GM12878 (cell line): Measurements from ENCODE around the gene PCDHGA1. TPM values are rescaled to one million over a fixed set of nuclear protein-coding genes. Genes with fewer than 3 reads are reported as not detected.

Experiments
- ATAC-seq: fragments of 200-7000 bp; cut with Tn5 transposase; 3 replicates; pipeline ENCODE4 v1.9.1; 2020; ENCODE audit warnings: mild to moderate bottlenecking, moderate library complexity
- BruUV-seq: library from RNA; stranded (reverse); fragments of 400-500 nt; replicated peaks from 2 replicates; lab custom pipeline; 2021; lab: Mats Ljungman, UMichigan
- CTCF ChIA-PET: fragments of 300-600 bp; sonication (Branson Sonifier 250); formaldehyde crosslinking; extraction: SDS; loops from one replicate; lab custom pipeline; 2021; ENCODE audit warnings: inconsistent platforms; lab: Yijun Ruan, JAX
- POLR2A ChIA-PET: fragments of 350-600 bp; formaldehyde crosslinking; extraction: SDS; loops from one replicate; lab custom pipeline; 2021; ENCODE audit warnings: inconsistent platforms; lab: Charles Lee
- RAD21 ChIA-PET: fragments of 300-600 bp; sonication (Branson Sonifier 250); formaldehyde crosslinking; loops from one replicate; lab custom pipeline; 2023; ENCODE audit warnings: antibody characterized with exemption; ENCODE audit not compliant: unreplicated experiment; lab: Charles Lee
- SMC1A ChIA-PET: fragments of 300-600 bp; sonication (Branson Sonifier 250); formaldehyde crosslinking; loops from one replicate; lab custom pipeline; 2023; ENCODE audit not compliant: unreplicated experiment, uncharacterized antibody; lab: Charles Lee
- DNase-seq: peaks from one replicate; pipeline ENCODE4 v3.0.0-alpha.2; 2011; ENCODE audit warnings: low read depth, low spot score
- FAIRE-seq: peaks from 3 replicates; lab custom pipeline; 2011; peaks lifted over from hg19 to GRCh38; lab: Jason Lieb, UNC
- H2AFZ ChIP-seq: 2 replicates; pipeline ENCODE4 v1.6.0; 2011; ENCODE audit warnings: low read depth, low read length, control low read depth; ENCODE audit not compliant: control insufficient read depth
- H3K27ac ChIP-seq: 2 replicates; pipeline ENCODE4 v1.5.1; 2011; ENCODE audit warnings: control low read depth; ENCODE audit not compliant: control insufficient read depth, insufficient read depth
- H3K27me3 ChIP-seq, 2 experiments: replicated peaks in 1 of 2; 2 replicates each; pipeline versions ENCODE4 v1.6.0 to v1.6.1; 2011; ENCODE audit warnings: low read length in 1 of 2; ENCODE audit not compliant: control insufficient read depth in 2 of 2, insufficient read depth in 2 of 2
- H3K36me3 ChIP-seq, 2 experiments: 2 replicates each; pipeline ENCODE4 v1.5.1; 2011; ENCODE audit warnings: low read length in 1 of 2; ENCODE audit not compliant: control insufficient read depth in 2 of 2, insufficient read depth in 2 of 2
- H3K4me1 ChIP-seq: 2 replicates; pipeline ENCODE4 v1.6.1; 2011; ENCODE audit warnings: mild to moderate bottlenecking, low read length, moderate library complexity, mixed read lengths; ENCODE audit not compliant: control insufficient read depth, insufficient read depth
- H3K4me2 ChIP-seq: 2 replicates; pipeline ENCODE4 v1.6.0; 2011; ENCODE audit warnings: control low read depth; ENCODE audit not compliant: control insufficient read depth, insufficient read depth
- H3K4me3 ChIP-seq: fragments of 200-600 bp; sonication (generic); 2 replicates; pipeline ENCODE4 v1.5.1; 2016
- H3K79me2 ChIP-seq: 2 replicates; pipeline ENCODE4 v1.6.0; 2011; ENCODE audit warnings: low read length; ENCODE audit not compliant: control insufficient read depth, insufficient read depth
- H3K9ac ChIP-seq: 2 replicates; pipeline ENCODE4 v1.8.0; 2011; ENCODE audit warnings: low read length, control low read depth, mixed read lengths; ENCODE audit not compliant: control insufficient read depth, insufficient read depth
- H3K9me3 ChIP-seq: replicated peaks from 3 replicates; pipeline ENCODE4 v1.5.1; 2011; ENCODE audit warnings: mild to moderate bottlenecking, low read length; ENCODE audit not compliant: control insufficient read depth, insufficient read depth
- H4K20me1 ChIP-seq: 2 replicates; pipeline ENCODE4 v1.6.0; 2011; ENCODE audit not compliant: control insufficient read depth, insufficient read depth
- BCL11A ChIP-seq: IDR thresholded peaks from 2 replicates; pipeline ENCODE4 v1.6.1; 2011; ENCODE audit warnings: low read depth, low read length
- EZH2 ChIP-seq: IDR thresholded peaks from 2 replicates; pipeline ENCODE4 v1.6.1; 2012; ENCODE audit warnings: low read depth, mild to moderate bottlenecking, control low read depth, inconsistent platforms, low read length, borderline replicate concordance; ENCODE audit not compliant: control insufficient read depth
- JUNB ChIP-seq: IDR thresholded peaks from 2 replicates; pipeline ENCODE4 v1.6.1; 2016; ENCODE audit warnings: antibody characterized with exemption, mild to moderate bottlenecking
- KAT2A ChIP-seq: conservative IDR thresholded peaks from 2 replicates; pipeline ENCODE4 v1.6.1; 2011; ENCODE audit warnings: low read depth, low read length; ENCODE audit not compliant: control insufficient read depth
- KLF5 ChIP-seq: fragments of 450-650 bp; IDR thresholded peaks from 2 replicates; pipeline ENCODE4 v1.6.1; 2014; ENCODE audit warnings: mild to moderate bottlenecking; ENCODE audit not compliant: partially characterized antibody
- LARP7 ChIP-seq: fragments of 450-650 bp; IDR thresholded peaks from 2 replicates; pipeline ENCODE4 v1.6.1; 2017; ENCODE audit warnings: mild to moderate bottlenecking
- NFYA ChIP-seq: IDR thresholded peaks from 2 replicates; pipeline ENCODE4 v1.6.1; 2011; ENCODE audit warnings: low read depth, mild to moderate bottlenecking, low read length, improper control_type of control experiment, borderline replicate concordance
- SREBF1 ChIP-seq: IDR thresholded peaks from 2 replicates; pipeline ENCODE4 v1.6.1; 2012; ENCODE audit warnings: mild to moderate bottlenecking, low read length
- SUPT20H ChIP-seq: IDR thresholded peaks from 2 replicates; pipeline ENCODE4 v1.6.1; 2011; ENCODE audit warnings: low read depth, mild to moderate bottlenecking, low read length, moderate library complexity, borderline replicate concordance; ENCODE audit not compliant: control insufficient read depth
- ZNF687 ChIP-seq: fragments of 450-650 bp; IDR thresholded peaks from 2 replicates; pipeline ENCODE4 v1.6.1; 2017; ENCODE audit warnings: mild to moderate bottlenecking, moderate library complexity
- in situ Hi-C: fragments of 300-500 bp; cut with MboI; formaldehyde crosslinking; loops from 9 replicates; pipeline ENCODE4 v1.14.3; 2018; ENCODE audit warnings: mixed read lengths
- intact Hi-C: fragments of 100-400 bp; cut with micrococcal nuclease; formaldehyde crosslinking; loops from one replicate; pipeline ENCODE4 v1.14.2; 2022; ENCODE audit not compliant: unreplicated experiment
- polyA plus RNA-seq, 11 experiments: library from polyadenylated mRNA; depleted of rRNA in 4 of 11; unstranded in 6 of 11; stranded (reverse) in 5 of 11; fragments of >200 nt; fragmentation: Nextera tagmentation in 4 of 11; fragmentation: Illumina TruSeq in 1 of 11; extraction: Ambion mirVana in 4 of 11; extraction: Trizol in 1 of 11; gene quantifications; 1 replicate in 1 of 11; 2 replicates in 10 of 11; pipeline versions ENCODE4 v1.2.1 to v1.2.3, GENCODE V29; 2011 to 2016; ENCODE audit warnings: inconsistent platforms in 2 of 11, missing spikeins in 2 of 11, low read depth in 1 of 11
- total RNA-seq, 4 experiments: library from RNA; depleted of rRNA in 3 of 4; stranded (reverse); fragments of >200 nt in 3 of 4; fragmentation: Illumina TruSeq in 1 of 4; extraction: Trizol in 1 of 4; gene quantifications; 2 replicates each; pipeline versions ENCODE4 v1.2.1 to v1.2.3, GENCODE V29; 2013 to 2021
- TF ChIP-seq, protein P1 (sequence below): IDR thresholded peaks from 2 replicates; pipeline ENCODE4 v1.6.1; 2011; ENCODE audit warnings: borderline replicate concordance, low read depth, mild to moderate bottlenecking, moderate library complexity, mixed read lengths, low read length; ENCODE audit not compliant: insufficient read depth; ENCODE audit errors: extremely low read length
- TF ChIP-seq, protein P2 (sequence below): fragments of 150-350 bp; IDR thresholded peaks from 2 replicates; pipeline ENCODE4 v1.6.1; 2014; ENCODE audit warnings: mild to moderate bottlenecking, low read depth, low read length

PCDHGA1 gene
- total and polyA plus RNA-seq, 10 of the 15 experiments (the other 5 are each of a cell fraction or from before 2014, with no cell fraction given) = 0.02 to 0.51 (median 0.19) TPM; not detected in 3

- ChIA-PET SMC1A (interaction anchor here (1.2 to 1.9 kb wide), 4 partner anchors 28 to 84 kb away, joined by 4 to 9 read pairs (median 6); partner anchors contain the start of gene PCDHGA10), RAD21 (no interaction called here), POLR2A (no interaction called here), CTCF (interaction anchor here (0.8 to 8.1 kb wide), 4 partner anchors 31 to 157 kb away, joined by 3 to 90 read pairs (median 18); partner anchors contain the start of genes HDAC3 and RELL2)
- intact Hi-C loops = no loop called here
- H2AFZ ChIP-seq = no peak overlapping the region
- no peaks in the 10 kb centered on the region for H3K36me3 ChIP-seq
- ATAC-seq = no peak
- FAIRE-seq = no peak
- H3K27me3 ChIP-seq = no peaks in the 10 kb centered on the region; a peak in 1 of 4 replicates
- H3K4me3 ChIP-seq = no peak overlapping the region
- H3K4me2 ChIP-seq = 0 out of 2 replicates have a peak overlapping the region, but pooled peaks have one; percentile 30
- no peaks in the 10 kb centered on the region for H3K9me3 ChIP-seq
- H4K20me1 ChIP-seq = no peaks in the 10 kb centered on the region
- BruUV-seq = no TSS peak
- H3K4me1 ChIP-seq = peaks cover 19% of the 10 kb centered on the region
- no peak overlapping the region for H3K27ac ChIP-seq
- in situ Hi-C loops = loop anchor here (5.0 kb wide), 1 partner anchor 48 kb away; no protein-coding TSS in a partner anchor
- no peak for DNase-seq
- no peaks in the 10 kb centered on the region for H3K79me2 ChIP-seq
- no peak overlapping the region for H3K9ac ChIP-seq
- TF ChIP-seq SUPT20H = no peak
- no peak for TF ChIP-seq ZNF687
- TF ChIP-seq EZH2 = no peak
- no peak for TF ChIP-seq KAT2A
- no peak for TF ChIP-seq LARP7
- no peak for TF ChIP-seq JUNB
- no peak for TF ChIP-seq BCL11A
- no peak for TF ChIP-seq KLF5
- no peak for TF ChIP-seq SREBF1
- TF ChIP-seq NFYA = no peak
- TF ChIP-seq, protein P1, sequence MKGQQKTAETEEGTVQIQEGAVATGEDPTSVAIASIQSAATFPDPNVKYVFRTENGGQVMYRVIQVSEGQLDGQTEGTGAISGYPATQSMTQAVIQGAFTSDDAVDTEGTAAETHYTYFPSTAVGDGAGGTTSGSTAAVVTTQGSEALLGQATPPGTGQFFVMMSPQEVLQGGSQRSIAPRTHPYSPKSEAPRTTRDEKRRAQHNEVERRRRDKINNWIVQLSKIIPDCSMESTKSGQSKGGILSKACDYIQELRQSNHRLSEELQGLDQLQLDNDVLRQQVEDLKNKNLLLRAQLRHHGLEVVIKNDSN = no peak
- TF ChIP-seq, protein P2, sequence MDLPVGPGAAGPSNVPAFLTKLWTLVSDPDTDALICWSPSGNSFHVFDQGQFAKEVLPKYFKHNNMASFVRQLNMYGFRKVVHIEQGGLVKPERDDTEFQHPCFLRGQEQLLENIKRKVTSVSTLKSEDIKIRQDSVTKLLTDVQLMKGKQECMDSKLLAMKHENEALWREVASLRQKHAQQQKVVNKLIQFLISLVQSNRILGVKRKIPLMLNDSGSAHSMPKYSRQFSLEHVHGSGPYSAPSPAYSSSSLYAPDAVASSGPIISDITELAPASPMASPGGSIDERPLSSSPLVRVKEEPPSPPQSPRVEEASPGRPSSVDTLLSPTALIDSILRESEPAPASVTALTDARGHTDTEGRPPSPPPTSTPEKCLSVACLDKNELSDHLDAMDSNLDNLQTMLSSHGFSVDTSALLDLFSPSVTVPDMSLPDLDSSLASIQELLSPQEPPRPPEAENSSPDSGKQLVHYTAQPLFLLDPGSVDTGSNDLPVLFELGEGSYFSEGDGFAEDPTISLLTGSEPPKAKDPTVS = no peak
These were observed 149.5 kb downstream of the PCDHGA1 start for GRCh38 chr5:141479776-141480175.
